ENCODE data around the gene TTC39C.

Gene TTC39C

GRCh38 chr18:24011123-24011917, 3.2 kb upstream of the TTC39C start:
- H3K4ac ChIP-seq (ENCODE audit: low read depth in 1 of 2, low read length in 2 of 2), result no peak overlapping the region
- H3K36me3 ChIP-seq (ENCODE audit: control insufficient read depth in 1 of 2, insufficient read depth in 2 of 2, low read depth in 1 of 2, low read length in 2 of 2), result no peaks in the 10 kb centered on the region
- H3K4me2 ChIP-seq (ENCODE audit: low read length, poor library complexity, severe bottlenecking), result no peak overlapping the region
- H4K8ac ChIP-seq (ENCODE audit: low read length), result no peak overlapping the region
- H2BK12ac ChIP-seq (ENCODE audit: low read length in 2 of 2), result no peak overlapping the region
- no peak overlapping the region for H2AK5ac ChIP-seq (ENCODE audit: low read length, severe bottlenecking)
- no peak for DNase-seq
- H3K9ac ChIP-seq (ENCODE audit: low read length), result no peak overlapping the region
- H3K4me1 ChIP-seq (ENCODE audit: control insufficient read depth, insufficient read depth, low read depth, low read length), result peaks cover 4% of the 10 kb centered on the region
- H2BK5ac ChIP-seq (ENCODE audit: low read depth, low read length, poor library complexity, severe bottlenecking), result no peak overlapping the region
- H3K23ac ChIP-seq (ENCODE audit: low read length in 2 of 2), result no peak overlapping the region
- no peak overlapping the region for H3K18ac ChIP-seq (ENCODE audit: low read depth in 1 of 2, low read length in 2 of 2)
- H3K9me3 ChIP-seq (ENCODE audit: control insufficient read depth, low read length), result no peaks in the 10 kb centered on the region
- no peak overlapping the region for H2AFZ ChIP-seq (ENCODE audit: low read depth, low read length)
- no peak overlapping the region for H3K14ac ChIP-seq (ENCODE audit: low read length in 2 of 2)
- H4K91ac ChIP-seq (ENCODE audit: low read length), result no peak overlapping the region
- no peak overlapping the region for H3K4me3 ChIP-seq (ENCODE audit: insufficient read depth in 1 of 2, low read depth in 1 of 2, low read length in 2 of 2)
- WGBS, result 78% methylated on average over 4 of the region's 5 CpGs
- no peak overlapping the region for H2BK120ac ChIP-seq (ENCODE audit: low read depth, low read length)
- H2BK15ac ChIP-seq (ENCODE audit: low read depth, poor library complexity, severe bottlenecking), result no peak overlapping the region
- H3K27me3 ChIP-seq (ENCODE audit: control insufficient read depth in 1 of 2, insufficient read depth in 1 of 2, low read length in 2 of 2), result peaks cover 15 to 20% of the 10 kb centered on the region in 2 experiments
- peaks cover 2% of the 10 kb centered on the region for H3K79me1 ChIP-seq (replicated peaks; ENCODE audit: low read length, poor library complexity, severe bottlenecking)
- H3K27ac ChIP-seq (ENCODE audit: low read length, poor library complexity, severe bottlenecking), result no peak overlapping the region

GRCh38 chr18:24013051-24013450, 1.5 kb upstream of the TTC39C start:
- 75% methylated on average over 2 of the region's 2 CpGs for WGBS
- H3K27me3 ChIP-seq (ENCODE audit: control insufficient read depth in 1 of 2, insufficient read depth in 1 of 2, low read length in 2 of 2), result peaks cover 15 to 20% of the 10 kb centered on the region in 2 experiments
- no peak overlapping the region for H4K91ac ChIP-seq (ENCODE audit: low read length)
- no peak overlapping the region for H3K9ac ChIP-seq (ENCODE audit: low read length)
- no peak overlapping the region for H2BK5ac ChIP-seq (ENCODE audit: low read depth, low read length, poor library complexity, severe bottlenecking)
- H2BK15ac ChIP-seq (ENCODE audit: low read depth, poor library complexity, severe bottlenecking), result no peak overlapping the region
- no peak overlapping the region for H3K14ac ChIP-seq (ENCODE audit: low read length in 2 of 2)
- no peak overlapping the region for H3K23ac ChIP-seq (ENCODE audit: low read length in 2 of 2)
- H4K8ac ChIP-seq (ENCODE audit: low read length), result no peak overlapping the region
- H3K18ac ChIP-seq (ENCODE audit: low read depth in 1 of 2, low read length in 2 of 2), result no peak overlapping the region
- H2AFZ ChIP-seq (ENCODE audit: low read depth, low read length), result no peak overlapping the region
- H3K4me1 ChIP-seq (ENCODE audit: control insufficient read depth, insufficient read depth, low read depth, low read length), result peaks cover 4% of the 10 kb centered on the region
- no peak overlapping the region for H3K4ac ChIP-seq (ENCODE audit: low read depth in 1 of 2, low read length in 2 of 2)
- no peaks in the 10 kb centered on the region for H3K36me3 ChIP-seq (ENCODE audit: control insufficient read depth in 1 of 2, insufficient read depth in 2 of 2, low read depth in 1 of 2, low read length in 2 of 2)
- H2AK5ac ChIP-seq (ENCODE audit: low read length, severe bottlenecking), result no peak overlapping the region
- no peak overlapping the region for H3K4me3 ChIP-seq (ENCODE audit: insufficient read depth in 1 of 2, low read depth in 1 of 2, low read length in 2 of 2)
- no peak overlapping the region for H2BK12ac ChIP-seq (ENCODE audit: low read length in 2 of 2)
- H3K4me2 ChIP-seq (ENCODE audit: low read length, poor library complexity, severe bottlenecking), result no peak overlapping the region
- no peaks in the 10 kb centered on the region for H3K9me3 ChIP-seq (ENCODE audit: control insufficient read depth, low read length)
- no peak overlapping the region for H2BK120ac ChIP-seq (ENCODE audit: low read depth, low read length)
- H3K79me1 ChIP-seq (replicated peaks; ENCODE audit: low read length, poor library complexity, severe bottlenecking), result peaks cover 12% of the 10 kb centered on the region
- no peak overlapping the region for H3K27ac ChIP-seq (ENCODE audit: low read length, poor library complexity, severe bottlenecking)
- DNase-seq, result no peak

GRCh38 chr18:24014986-24015638, 558 bp downstream of the TTC39C start:
- WGBS, result under 1% methylated on average over 50 of the region's 50 CpGs
- H2BK120ac ChIP-seq (ENCODE audit: low read depth, low read length), result no peak overlapping the region
- peak overlapping the region in 1 of 2 experiments; percentile 74 for H3K23ac ChIP-seq (ENCODE audit: low read length in 2 of 2)

More at GRCh38 chr18:24014986-24015638, 558 bp downstream of the TTC39C start:
- Histone ChIP-seq H3K4ac (ENCODE audit: low read depth in 1 of 2, low read length in 2 of 2) (peak overlapping the region in 1 of 2 experiments; percentile 11), H3K18ac (ENCODE audit: low read depth in 1 of 2, low read length in 2 of 2) (peak overlapping the region; percentile 66 to 82), H2BK5ac (ENCODE audit: low read depth, low read length, poor library complexity, severe bottlenecking) (no peak overlapping the region), H3K27ac (ENCODE audit: low read length, poor library complexity, severe bottlenecking) (no peak overlapping the region), H2BK15ac (ENCODE audit: low read depth, poor library complexity, severe bottlenecking) (peak overlapping the region; percentile 90), H3K9me3 (ENCODE audit: control insufficient read depth, low read length) (no peaks in the 10 kb centered on the region), H2BK12ac (ENCODE audit: low read length in 2 of 2) (peak overlapping the region in 1 of 2 experiments; percentile 55), H3K4me1 (ENCODE audit: control insufficient read depth, insufficient read depth, low read depth, low read length) (peaks cover 4% of the 10 kb centered on the region), H2AFZ (ENCODE audit: low read depth, low read length) (peak overlapping the region; percentile 30), H4K91ac (ENCODE audit: low read length) (peak overlapping the region; percentile 53), H3K4me3 (ENCODE audit: insufficient read depth in 1 of 2, low read depth in 1 of 2, low read length in 2 of 2) (peak overlapping the region; percentile 80 to 83), H3K36me3 (ENCODE audit: control insufficient read depth in 1 of 2, insufficient read depth in 2 of 2, low read depth in 1 of 2, low read length in 2 of 2) (peaks cover 0 to 8% of the 10 kb centered on the region in 2 experiments), H3K14ac (ENCODE audit: low read length in 2 of 2) (peak overlapping the region in 1 of 2 experiments; percentile 93), H2AK5ac (ENCODE audit: low read length, severe bottlenecking) (no peak overlapping the region), H3K27me3 (ENCODE audit: control insufficient read depth in 1 of 2, insufficient read depth in 1 of 2, low read length in 2 of 2) (peaks cover 5 to 8% of the 10 kb centered on the region in 2 experiments), H3K9ac (ENCODE audit: low read length) (peak overlapping the region; percentile 90), H3K79me1 (replicated peaks; ENCODE audit: low read length, poor library complexity, severe bottlenecking) (peaks cover 20% of the 10 kb centered on the region), H3K4me2 (ENCODE audit: low read length, poor library complexity, severe bottlenecking) (peak overlapping the region; percentile 94), H4K8ac (ENCODE audit: low read length) (peak overlapping the region; percentile 47)
- peak; percentile 78 for DNase-seq

All from mesenchymal stem cell (in vitro differentiated cells and primary cell).